Measurements from ENCODE around the gene UBE4B.
"Not testable (repeated sequence)": the region's sequence is repeated elsewhere in the genome, so short reads cannot be mapped to it uniquely, and the experiment has no call there.

The UBE4B gene

DNA sequence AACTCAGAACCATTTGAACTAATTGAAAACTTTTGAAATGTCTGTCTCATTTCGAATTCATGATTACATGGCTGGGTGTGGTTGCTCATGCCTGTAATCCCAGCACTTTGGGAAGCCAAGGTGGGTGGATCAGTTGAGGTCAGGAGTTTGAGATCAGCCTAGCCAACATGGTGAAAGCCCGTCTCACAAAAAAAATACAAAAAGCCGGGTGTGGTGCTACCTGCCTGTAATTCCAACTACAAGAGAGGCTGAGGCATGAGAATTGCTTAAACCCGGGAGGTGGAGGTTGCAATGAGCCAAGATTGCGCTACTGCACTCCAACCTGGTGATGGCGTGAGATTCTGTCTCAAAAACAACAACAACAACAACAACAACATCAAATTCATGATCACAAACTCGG, 40.6 kb downstream of the UBE4B start:
- not testable (repeated sequence) for DNase-seq (ENCODE audit: low spot score)

DNA sequence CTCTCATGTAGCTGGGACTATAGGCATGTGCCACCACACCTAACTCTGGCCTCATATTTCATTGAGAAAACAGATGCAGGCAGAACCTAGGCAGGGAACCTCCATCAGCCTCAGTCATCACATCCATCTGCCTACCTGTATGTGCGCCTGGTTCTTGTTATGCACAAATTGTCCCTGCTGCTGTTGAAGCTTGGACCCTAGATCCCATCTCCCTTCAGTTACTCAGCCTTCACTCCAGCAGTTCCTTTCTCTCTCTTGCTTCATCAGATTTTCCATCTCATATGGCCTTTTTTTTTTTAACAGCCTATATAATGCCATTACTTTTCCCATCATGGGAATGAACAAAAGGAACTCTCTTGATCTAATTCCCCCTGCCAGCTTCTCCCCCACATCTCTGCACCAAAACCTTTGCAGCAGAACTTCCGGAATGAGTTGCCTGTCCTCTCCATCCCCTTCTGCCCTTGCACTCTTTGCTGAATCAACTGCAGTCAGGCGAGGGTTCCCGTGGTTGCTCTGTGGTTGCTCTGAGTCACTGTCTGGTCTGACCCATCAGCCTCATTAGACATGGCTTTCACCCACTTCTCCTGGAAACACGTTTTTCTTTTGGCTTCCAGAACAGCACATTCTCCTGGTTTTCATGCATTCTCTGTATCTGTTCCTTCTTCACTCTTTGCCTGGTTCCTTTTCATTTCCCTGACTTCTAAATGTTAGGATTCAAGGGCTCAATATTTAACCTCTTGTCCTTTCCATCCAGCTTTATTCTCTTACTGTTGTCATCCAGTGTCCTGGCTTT, 41.5 kb downstream of the UBE4B start:
- DNase-seq (ENCODE audit: low spot score), result no peak

DNA sequence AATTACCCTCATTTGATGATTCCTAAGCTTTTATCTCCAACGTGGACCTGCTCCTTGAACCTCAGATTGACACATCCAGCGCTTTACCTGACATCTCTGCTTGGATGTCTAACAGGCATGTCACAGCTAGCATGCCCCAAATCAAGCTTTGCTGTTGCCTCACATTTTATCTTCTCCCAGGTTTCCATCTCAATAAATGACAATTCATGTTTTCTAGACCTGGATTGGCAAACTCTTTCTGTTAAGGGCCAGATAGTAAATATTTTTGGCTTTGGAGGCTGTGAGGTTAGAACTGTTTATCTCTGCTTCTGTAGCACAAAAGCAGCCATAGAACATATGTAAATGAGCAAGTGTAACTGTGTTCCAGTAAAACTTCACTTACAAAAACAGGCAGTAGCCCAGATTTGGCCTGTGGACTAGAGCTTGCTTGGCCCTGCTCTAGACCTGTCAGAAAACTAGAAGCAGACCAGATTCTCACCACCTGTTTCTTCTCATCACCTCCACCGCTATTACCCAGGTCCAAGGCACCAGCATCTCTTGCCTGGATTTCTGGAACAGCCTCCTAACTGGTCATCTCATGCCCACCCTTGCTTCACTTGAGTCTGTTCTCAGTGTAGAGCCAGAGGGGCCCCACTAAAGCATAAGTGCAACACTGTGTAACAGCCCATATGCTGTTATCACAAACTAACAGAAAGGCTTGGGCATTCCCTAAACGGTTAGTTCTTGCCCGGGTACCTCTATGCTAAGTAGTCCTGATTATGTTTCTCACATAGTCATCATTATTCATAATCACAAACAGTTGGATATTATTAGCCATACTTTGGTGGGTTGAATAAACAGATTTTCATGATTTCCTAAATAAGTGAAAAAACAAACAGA, 42.3 kb downstream of the UBE4B start:
- DNase-seq (ENCODE audit: low spot score), result no peak

DNA sequence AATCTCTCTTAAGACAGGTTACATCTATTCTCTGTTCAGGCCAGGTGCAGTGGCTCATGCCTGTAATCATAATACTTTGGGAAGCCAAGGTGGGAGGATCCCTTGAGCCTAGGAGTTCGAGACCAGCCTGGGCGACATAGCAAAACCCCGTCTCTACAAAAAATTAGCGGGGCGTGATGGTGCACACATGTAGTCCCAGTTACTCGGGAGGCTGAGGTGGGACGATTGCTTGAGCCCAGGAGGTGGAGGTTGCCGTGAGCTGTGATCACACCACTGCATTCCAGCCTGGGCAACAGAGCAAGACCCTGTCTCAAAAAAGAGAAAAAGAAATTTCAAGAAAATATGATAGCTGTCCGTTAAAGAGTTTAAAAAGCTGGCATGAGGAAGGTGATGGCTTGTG, 43.0 kb downstream of the UBE4B start:
- DNase-seq (ENCODE audit: low spot score), result no peak

DNA sequence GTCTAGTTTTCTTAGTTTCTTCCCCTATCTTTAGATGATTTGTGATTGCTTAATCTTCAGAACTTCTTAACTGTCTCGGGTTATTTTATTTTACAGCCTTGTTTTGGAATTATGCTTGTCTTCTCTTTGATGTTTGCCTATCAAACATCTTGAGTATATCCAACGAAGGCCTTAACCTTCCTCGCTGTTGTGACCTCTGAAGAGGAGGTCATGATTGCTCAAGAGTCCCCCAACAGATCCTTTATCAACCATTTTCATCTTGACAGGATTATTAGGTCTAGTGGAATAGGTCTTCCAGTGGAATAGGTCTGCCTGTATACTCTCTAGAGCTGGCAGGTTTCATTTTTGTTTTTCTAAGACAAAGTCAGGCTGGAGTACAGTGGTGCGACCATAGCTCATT, 45.7 kb downstream of the UBE4B start:
- no peak for DNase-seq (ENCODE audit: low spot score)

DNA sequence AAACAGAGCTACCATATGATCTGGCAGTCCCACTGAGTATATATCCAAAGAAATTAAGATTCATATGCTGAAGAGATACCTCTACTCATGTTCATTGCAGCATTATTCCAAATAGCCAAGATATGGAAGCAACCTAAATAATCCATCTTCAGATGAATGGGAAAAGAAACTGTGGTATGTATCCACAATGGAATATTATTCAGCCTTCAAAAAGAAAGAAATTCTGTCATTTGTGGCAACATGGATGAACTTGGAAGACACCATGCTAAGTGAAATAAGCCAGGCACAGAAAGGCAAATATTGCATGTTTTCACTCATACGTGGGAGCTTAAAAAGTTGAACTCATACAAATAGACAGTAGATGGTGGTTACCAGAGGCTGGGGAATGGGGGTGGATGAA, 47.8 kb downstream of the UBE4B start:
- no peak for DNase-seq (ENCODE audit: low spot score)

DNA sequence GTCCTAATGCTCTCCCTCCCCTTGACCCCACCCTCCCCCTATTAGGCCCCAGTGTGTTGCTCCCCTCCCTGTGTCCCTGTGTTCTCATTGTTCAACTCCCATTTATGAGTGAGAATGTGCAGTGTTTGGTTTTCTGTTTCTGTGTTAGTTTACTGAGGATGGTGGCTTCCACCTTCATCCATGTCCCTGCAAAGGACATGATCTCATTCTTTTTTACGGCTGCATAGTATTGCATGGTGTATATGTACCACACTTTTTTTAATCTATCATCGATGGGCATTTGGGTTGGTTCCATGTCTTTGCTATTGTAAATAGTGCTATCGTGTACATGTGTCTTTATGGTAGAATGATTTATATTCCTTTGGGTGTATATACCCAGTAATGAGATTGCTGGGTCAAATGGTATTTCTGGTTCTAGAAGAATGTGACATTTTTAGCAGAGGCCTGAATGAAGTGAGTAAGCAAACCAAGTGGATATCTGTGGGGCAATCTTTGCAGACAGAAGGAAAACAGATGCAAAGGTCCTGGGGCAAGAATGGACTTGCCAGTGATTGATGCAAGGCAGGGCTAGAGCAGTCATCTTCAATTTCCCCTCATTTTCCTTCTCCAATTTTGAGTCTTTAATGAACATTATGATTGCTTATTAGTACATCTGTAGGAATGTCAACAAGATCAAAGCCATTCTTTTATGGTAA, 50.2 kb downstream of the UBE4B start:
- DNase-seq (ENCODE audit: low spot score), result peak; percentile 11

DNA sequence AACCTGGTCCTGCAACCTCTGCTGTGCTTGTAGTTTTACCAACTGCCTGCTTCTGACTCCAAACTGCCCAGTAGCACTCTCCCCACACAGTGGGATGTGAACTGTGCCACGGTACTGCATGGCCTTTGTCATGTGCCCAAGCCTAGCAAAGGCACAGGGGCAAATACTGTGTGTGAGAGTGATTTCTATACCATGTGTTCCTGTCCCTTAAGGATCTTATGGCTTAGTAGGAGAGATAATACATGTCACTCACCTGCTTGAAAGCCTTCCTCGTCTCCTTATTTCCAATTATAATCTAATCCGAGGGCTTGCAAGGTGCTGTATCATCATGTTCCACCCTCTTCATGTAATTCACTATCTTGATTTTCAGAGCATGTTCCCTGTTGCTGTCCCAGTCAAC, 51.3 kb downstream of the UBE4B start:
- peak; percentile 10 for DNase-seq (ENCODE audit: low spot score)

DNA sequence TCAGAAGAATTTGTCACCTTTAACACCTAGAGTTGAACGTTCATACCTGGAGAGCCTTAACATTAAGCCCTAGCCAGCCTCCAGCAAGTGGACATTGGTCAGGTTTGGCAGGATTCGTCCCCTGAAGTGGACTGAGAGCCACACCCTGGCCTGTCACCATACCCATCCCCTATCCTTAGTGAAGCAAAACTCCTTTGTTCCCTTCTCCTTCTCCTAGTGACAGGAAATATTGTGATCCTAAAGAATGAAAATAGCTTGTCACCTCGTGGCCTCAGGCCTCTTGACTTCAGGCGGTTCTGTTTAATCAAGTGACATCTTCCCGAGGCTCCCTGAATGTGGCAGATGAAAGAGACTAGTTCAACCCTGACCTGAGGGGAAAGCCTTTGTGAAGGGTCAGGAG, 52.3 kb downstream of the UBE4B start:
- DNase-seq (ENCODE audit: low spot score), result peak; percentile 44

DNA sequence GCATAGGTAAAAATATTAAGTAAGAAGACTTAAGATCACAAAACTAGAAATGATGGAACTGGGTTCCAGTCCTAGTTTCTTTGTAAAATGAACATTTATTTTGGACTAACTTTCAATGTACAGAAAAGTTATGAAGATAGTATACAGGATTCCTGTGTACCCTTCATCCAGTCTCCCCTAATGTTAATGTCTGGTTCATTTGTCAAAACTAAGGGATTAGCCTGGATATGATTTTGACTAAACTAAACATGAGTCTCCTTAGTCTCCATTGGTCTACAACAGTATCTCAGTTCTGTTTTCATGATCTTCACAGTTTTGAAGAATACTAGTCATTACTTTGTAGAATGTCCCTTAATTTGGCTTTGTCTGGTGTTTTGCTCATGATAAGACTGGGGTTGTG, 54.5 kb downstream of the UBE4B start:
- no peak for DNase-seq (ENCODE audit: low spot score)

DNA sequence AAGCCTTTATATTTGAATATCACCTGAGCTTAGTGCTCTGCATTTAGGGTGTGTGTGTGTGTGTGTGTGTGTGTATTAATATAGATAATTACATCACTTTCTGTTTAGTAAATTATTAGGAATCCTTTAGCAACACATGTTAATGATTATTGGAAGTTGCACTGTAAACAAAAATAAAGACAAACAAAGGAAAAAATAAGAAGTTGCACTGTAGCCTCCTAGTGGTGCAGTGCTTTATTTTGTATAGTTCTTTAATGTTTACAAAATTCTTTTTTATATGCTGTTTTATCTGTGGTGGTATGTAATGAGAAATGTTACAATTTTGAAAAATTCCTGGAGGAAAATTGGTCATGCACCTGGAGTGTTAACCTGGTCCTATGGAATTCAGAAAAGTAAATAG, 69.2 kb downstream of the UBE4B start:
- DNase-seq (ENCODE audit: low spot score), result no peak

DNA sequence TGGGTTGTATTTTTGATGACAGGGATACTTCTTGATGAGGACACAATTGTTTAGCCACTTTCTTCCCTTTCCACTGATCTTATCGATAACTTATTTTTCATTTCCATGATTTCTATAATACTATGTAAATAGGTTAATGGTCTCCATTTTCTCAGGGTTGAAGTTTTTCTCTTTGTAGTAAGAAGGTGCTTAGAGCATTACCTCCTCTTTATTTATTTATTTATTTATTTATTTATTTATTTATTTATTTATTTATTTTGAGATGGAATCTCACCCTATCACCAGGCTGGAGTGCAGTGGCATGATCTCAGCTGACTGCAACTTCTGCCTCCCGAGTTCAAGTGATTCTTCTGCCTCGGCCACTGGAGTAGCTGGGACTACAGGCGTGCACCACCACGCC, 70.4 kb downstream of the UBE4B start:
- DNase-seq (ENCODE audit: low spot score), result no peak

DNA sequence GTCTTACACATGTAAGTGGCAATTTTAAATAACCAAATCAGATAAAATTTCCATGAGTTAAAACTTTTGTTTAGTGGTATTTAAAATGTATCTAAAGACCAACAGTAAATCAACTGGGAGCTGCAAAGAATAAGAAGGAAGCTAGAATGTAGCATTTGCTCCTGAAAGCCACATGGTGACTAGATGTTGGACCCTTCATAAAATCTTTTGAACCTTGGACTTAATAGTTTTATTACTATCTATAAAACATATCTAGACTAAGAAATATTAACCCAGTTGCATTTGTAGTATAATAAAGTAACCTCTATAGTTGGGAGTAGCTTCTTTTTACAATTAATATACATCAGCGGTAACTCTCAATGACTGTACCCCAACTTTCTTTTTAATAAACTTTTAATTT, 72.1 kb downstream of the UBE4B start:
- no peak for DNase-seq (ENCODE audit: low spot score)

DNA sequence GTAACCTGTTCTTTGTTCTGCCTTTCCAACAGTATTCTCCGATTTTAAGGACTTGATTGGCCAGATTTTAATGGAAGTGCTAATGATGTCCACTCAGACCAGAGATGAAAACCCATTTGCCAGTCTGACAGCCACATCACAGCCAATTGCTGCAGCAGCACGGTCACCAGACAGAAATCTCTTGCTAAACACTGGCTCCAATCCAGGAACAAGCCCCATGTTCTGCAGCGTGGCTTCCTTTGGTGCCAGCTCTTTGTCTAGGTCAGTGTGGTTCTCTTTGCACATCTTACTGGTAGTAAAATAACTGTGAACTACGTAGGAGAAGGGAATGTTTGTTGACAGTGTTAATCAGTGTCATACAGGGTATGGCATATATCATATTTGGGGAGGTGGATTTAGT, 72.7 kb downstream of the UBE4B start:
- no peak for DNase-seq (ENCODE audit: low spot score)

DNA sequence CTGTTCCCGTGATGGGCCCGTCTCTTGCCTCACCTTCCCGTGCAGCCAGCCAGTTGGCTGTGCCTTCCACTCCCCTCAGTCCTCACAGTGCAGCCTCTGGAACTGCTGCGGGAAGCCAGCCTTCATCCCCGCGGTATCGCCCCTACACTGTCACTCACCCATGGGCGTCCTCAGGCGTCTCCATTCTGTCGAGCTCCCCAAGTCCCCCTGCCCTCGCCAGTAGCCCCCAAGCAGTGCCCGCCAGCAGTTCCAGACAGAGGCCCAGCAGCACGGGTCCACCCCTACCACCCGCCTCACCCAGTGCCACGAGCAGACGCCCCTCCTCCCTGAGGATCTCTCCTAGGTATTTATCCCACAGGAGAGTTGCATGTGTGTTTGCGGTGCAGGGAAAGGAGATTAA, 73.5 kb downstream of the UBE4B start:
- no peak for DNase-seq (ENCODE audit: low spot score)

DNA sequence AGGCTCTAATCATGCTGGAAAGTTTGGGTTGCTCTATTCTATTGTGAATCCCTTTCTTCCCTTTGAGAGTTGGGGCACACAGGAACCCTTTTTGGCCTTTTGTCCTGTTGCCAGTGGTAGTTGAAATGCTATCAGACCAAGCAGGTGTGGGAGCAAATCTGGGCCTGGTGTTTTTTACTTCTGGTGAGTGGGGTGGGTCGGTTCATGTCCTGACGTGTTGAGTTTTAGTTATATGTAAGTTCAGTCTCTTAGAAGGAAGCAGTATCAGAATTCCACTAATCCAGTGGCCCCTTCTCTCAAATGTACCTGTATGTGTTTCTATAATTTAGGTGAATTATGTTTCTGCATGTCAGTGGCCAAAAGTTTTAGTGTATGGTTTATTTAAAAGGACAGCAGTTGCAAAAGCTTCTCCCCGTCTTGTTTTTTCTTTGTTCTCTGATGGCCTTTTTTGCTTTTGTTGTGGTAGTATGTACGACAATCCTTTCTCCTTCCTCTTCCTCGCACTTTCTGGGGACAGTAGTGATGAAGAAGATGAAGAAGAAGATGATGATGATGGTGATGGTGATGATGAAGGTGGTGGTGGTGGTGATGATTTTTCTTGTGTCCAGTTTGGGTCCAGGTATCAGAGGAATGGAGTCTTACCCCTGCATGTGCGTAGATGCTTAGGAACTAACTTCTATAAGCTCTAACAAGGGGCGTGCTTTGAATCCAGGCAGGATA, 74.2 kb downstream of the UBE4B start:
- no peak for DNase-seq (ENCODE audit: low spot score)

DNA sequence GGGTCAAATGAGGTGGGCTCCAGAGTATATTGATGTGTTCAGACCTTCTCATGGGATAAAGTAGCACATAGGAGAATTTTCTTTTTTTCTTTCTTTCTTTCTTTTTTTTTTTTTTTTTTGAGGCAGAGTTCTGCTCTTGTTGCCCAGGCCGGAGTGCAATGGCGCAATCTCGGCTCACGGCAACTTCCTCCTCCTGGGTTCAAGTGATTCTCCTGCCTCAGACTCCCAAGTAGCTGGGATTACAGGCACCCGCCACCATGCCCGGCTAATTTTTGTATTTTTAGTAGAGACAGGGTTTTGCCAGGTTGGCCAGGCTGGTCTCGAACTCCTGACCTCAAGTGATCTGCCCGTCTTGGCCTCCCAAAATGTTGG, 74.7 kb downstream of the UBE4B start:
- DNase-seq (ENCODE audit: low spot score), result not testable (repeated sequence)

DNA sequence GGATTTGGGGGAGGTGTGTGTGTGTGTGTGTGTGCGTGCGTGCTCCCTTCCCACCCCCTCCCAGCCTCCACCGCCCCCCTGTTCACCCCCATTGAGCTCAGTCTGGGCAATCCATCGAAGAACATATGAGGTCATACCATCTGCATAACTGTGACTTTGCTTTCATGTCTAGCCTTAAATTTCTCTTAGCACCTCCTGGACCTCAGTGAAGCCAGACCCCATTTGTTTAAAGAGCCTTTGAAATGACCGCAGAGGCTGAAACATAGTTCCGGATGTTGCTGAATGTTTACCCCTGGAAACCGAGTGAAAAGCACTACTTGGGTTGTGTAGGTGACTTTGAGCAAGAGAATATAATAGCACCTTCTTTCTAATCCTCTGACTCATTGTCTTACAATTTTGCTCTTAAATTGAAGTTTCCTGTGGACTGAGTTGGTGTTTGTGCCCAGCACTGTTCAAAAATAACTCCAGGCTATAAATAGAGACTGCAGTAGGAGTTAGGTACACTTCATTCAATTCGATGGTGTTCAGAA, 75.4 kb downstream of the UBE4B start:
- DNase-seq (ENCODE audit: low spot score), result no peak

DNA sequence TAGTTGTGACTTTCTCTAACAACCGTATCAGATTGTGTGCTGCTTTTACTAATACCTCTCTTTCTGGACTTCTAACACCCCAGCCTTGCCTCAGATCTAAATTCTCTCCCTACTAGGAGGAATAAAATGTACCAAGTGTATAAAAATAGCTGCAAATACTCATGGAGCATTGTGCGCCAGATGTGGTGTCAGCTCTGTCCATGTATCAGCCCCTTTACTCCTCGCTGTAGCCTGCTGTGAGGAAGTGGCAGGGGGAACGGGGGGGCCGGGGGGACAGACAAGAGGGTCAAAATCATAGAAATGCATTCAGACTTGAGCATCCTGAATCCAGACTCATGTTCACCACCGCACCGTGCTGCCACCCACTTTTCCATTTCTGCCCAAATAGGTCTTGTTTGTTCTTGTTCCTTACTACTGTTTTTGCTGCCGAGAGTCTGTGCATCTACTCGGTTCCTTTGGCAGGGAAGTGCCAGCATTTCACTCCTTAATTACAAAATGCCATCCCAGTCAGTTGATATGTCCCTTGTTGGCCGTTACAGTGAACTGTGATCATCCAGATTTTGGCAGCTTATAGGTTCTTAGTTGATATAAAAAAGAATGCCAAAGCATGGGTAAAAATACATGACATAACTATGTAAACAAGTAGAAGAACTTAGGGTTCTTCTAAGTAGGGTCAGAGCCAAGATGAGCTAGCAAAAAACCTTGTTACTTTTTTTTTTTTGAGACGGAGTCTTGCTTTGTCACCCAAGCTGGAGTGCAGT, 76.4 kb downstream of the UBE4B start:
- no peak for DNase-seq (ENCODE audit: low spot score)

DNA sequence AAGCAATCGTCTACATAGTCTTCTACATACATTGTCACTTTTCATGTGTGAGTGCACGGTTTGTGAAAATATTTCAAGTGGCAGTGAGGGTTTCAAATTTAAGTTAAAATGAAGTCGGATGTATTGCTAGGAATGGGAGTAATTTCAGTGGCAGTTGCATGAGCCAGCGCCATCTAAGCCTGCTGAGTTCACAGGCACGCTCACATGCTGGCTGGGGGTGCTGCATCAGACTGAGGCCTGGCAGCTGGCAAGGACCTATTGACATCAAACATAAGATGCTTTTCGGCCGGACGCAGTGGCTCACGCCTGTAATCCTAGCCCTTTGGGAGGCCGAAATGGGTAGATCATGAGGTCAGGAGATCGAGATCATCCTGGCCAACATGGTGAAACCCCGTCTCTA, 80.7 kb downstream of the UBE4B start:
- DNase-seq (ENCODE audit: low spot score), result no peak

DNA sequence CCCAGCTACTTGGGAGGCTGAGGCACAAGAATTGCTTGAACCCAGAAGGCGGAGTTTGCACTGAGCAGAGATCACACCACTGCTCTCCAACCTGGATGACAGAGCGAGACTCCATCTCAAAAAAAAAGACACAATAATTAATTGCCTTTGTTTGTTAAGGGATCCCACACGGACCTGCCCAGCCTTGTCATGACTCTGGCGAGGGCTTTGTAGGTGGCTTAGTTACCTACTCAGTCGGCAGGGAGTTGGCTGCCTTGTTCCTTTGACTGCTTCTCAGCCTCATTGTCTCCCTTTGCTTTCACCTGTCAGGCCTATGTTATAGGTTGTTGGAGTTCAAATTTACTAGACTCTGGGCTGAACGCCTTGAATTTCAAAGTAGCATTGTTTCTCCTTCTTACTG, 82.0 kb downstream of the UBE4B start:
- DNase-seq (ENCODE audit: low spot score), result no peak

Data from ecto neural progenitor cell (in vitro differentiated cells).